ENCODE measurements around the gene TCF4. TPM values are rescaled to one million over a fixed set of nuclear protein-coding genes. Genes with fewer than 3 reads are reported as not detected.

Gene TCF4
- total RNA-seq, 1 donor from 2014 or later, result 536 TPM

GRCh38 chr18:55324166-55324565 is 263.8 kb downstream of the TCF4 start:
- DNase-seq (ENCODE audit: low read depth in 2 of 2), result no peak

- peak in 1 of 2 donors; percentile 54 for DNase-seq (ENCODE audit: low read depth in 2 of 2)
These were observed 264.7 kb downstream of the TCF4 start for GRCh38 chr18:55323051-55323994.

GRCh38 chr18:55322178-55322735 is 265.7 kb downstream of the TCF4 start:
- DNase-seq (ENCODE audit: low read depth in 2 of 2), result peak; percentile 95 to 96

DNA sequence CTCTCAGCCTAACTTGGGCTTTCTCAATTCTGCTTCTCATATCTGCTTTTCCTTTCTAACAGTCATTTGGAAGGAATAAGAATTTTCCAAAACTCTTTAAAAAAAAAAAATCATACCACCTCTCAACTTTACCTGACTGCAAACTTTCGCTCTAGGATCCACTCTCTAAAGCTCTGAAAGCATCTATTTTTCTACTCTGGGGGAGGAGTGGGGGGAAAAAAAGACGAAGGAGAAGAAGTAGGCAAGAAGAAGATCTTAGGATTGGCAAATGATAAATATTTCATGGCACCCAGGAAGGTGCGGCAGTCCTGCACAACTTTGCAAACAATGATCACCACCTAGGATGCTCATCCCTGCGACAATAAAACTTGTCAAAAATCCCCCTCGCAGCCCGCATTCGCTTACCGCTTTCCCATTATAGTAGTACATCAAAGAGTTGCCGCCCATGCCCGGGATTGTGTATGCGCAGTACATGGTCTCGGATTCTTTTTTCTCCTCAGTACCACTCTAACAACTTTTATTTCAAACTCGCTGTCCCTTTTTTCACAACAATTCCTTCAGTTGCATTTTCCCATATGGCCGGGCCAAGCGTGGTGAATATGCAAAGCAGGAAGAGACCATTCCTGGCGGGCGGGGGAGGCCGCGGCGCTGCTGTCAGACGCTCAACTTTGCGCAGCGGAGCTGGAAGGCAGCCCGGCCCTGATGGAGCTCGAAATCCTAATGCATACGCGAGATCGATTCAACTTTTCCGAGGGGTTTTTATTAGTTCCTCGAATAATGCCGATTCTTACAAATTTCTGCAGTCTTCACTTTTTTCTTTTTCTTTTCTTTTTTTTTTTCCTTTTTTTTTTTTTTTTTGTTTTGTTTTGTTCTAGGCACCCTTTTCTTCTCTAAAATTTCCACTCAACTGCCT is 266.5 kb downstream of the TCF4 start:
- DNase-seq (ENCODE audit: low read depth in 2 of 2), result peak; percentile 91 to 97

DNA sequence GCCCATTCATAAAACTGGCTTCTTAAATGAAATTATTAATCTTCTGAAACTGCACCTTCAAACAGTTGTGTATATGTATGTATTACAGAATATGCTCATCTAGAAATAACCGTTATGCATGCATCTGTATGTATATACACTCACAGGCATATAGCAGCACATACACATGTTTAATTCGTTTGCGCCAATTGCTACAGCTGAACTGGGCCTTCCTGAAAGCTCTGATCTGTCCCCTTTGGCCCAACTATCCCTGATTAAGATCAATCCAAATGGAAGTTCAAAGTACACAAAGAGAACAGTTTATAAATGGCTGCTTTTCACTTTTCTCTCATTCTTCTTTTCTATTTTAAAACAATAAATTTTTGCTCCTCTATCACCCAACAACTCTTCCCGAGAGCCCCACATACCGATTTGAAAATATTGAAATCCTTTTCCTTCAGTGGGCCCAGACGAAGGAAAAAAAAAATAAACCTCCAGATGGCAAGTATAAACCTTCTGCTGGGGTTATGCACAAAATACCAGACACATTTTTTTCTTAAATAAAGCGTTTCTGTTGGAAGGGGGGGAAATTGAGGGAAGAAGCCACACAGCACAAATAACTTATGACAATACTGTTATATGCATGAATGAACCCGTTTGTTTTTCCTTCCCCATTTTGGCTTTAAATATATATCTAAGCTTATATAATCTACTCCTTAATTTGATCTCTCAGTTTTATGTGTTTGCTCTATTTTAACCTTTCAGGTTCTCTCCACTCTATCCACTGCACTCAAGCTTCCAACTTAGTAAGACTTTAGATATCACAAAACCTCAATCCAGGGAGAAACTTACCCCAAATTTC is 267.3 kb downstream of the TCF4 start:
- peak in 1 of 2 donors; percentile 69 for DNase-seq (ENCODE audit: low read depth in 2 of 2)

DNA sequence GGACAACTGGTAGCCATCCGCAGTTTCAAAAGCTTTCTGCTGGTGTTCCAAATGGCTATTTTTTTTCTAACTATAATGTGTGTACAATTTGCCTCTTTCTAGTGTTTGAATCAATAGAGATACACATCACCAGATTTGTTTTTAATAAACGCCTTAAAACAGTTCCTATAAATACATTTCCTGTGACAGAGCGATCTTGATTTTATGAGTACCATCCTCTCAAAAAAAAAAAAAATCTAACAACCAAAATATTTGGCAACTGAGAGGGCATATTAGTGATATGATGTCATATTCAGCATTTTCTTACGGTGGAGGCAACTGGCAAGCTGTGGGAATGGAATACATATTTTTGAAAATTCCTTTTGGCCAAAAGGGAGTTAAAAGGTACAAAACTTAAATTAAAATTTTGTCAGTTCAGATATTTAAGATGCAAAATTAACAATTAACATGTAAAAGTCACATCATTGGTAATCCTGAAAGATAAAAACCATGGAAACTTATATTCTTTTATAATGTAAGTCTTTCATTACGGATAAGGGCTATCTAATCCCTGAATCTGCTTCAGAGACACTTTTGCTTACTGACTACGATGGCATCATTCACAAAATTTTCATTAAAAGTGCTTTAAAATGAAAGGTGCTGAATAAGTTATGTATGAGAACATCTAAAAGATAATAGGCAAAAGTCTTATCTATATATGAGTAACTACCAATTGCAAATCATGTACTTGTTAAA is 268.4 kb downstream of the TCF4 start:
- peak; percentile 63 to 73 for DNase-seq (ENCODE audit: low read depth in 2 of 2)

DNA sequence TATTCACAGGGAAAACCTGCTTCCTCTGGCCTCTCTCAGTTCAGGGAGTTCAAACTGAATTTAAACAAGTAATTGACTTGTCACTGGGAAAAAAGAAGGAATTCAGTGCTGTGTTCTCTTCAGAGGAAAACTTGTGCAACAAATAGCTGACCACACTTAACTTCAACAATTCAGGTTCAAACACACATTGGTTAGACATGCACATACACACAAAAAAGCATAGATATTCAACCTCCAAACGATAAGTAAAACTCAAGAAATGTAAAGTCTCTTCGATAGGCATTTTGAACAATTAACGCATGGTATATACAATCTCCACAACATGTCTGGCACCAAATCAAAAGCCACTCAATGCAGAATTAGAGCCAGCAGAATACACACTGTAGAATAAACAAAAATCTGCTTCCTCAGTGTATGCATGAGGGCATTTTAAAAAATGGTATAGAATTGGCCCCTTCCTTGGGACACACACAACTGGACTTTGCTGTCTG is 269.0 kb downstream of the TCF4 start:
- peak; percentile 75 to 85 for DNase-seq (ENCODE audit: low read depth in 2 of 2)

GRCh38 chr18:55317864-55318263 is 270.1 kb downstream of the TCF4 start:
- no peak for DNase-seq (ENCODE audit: low read depth in 2 of 2)

DNA sequence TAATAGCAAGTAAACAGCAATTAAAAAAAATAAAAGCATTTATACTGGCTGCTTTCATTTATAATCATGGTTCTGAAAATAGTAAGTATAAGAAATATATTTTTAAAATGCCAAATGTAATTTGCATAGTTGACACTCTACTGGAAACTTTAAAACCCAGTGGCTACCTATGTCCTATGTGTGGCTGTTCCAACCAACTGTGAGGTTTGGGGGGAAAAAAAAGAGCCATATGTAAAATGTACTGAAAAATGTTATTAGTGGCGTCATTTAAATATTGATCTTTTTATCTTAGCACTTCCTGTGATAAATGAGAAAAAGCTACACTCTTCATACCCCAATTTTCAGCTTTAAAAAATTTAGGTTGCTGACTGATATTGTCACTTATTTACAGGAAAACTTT is 270.7 kb downstream of the TCF4 start:
- no peak for DNase-seq (ENCODE audit: low read depth in 2 of 2)

GRCh38 chr18:55316486-55317184 is 271.4 kb downstream of the TCF4 start:
- peak in 1 of 2 donors; percentile 45 for DNase-seq (ENCODE audit: low read depth in 2 of 2)

- DNase-seq (ENCODE audit: low read depth in 2 of 2), result no peak
These were observed 273.3 kb downstream of the TCF4 start for GRCh38 chr18:55314615-55315237.

GRCh38 chr18:55314031-55314430 is 274.0 kb downstream of the TCF4 start:
- DNase-seq (ENCODE audit: low read depth in 2 of 2), result no peak

DNA sequence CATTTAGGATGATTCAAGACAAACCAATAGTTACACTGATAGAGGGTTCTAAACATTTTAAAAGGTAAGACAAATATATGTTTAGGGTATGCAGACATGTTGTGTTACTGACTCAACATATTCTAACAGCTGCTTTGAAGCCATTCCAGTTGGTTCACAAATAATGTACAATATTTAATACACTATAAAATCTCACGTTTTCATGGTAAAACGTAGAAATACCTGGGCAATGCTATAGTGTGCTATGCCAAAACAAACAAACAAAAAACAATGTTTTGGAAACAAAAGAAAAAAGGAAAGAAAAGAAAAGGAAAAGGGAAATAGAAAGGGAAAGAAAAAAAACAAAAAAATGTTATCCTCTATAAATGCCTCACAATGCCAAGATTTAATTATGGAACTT is 277.1 kb downstream of the TCF4 start:
- peak in 1 of 2 donors; percentile 53 for DNase-seq (ENCODE audit: low read depth in 2 of 2)

DNA sequence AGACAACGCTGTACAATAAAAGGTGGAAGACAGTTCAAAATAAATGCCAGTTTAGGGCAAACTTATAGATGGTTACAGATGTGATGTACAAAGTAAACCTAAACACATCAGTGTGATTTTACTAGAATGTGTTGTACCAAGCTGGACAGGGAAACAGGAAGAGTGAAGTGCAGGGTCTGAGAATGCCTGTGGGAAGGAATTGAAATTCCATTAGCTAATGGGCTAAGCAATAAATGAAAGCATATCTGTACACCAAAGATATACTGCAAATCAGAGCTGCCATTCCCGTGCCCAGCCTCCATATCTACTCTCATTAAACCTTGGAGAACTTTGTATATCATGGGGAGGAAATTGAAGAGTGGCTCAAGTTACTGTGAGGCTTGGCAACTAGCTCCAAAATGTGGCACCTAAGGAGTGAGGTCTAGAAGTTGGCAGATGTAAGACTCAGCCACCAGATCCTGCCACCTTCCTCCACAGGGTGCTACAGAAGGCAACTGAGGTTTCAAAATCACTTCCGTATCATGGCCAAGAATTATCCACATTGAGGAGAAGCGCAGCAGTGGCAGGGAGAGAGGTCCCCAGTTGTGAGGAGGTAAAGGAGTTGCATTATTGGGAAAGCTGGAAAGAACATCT is 277.8 kb downstream of the TCF4 start:
- peak in 1 of 2 donors; percentile 46 for DNase-seq (ENCODE audit: low read depth in 2 of 2)

- DNase-seq (ENCODE audit: low read depth in 2 of 2), result no peak
These were observed 278.7 kb downstream of the TCF4 start for GRCh38 chr18:55309249-55309648.

GRCh38 chr18:55307505-55307904 is 280.5 kb downstream of the TCF4 start:
- no peak for DNase-seq (ENCODE audit: low read depth in 2 of 2)

- DNase-seq (ENCODE audit: low read depth in 2 of 2), result no peak
These were observed 281.5 kb downstream of the TCF4 start for GRCh38 chr18:55306359-55307024.
